ENCODE results near the gene ZBTB39.

ZBTB39 gene

GRCh38 chr12:57012600-57013465 is 6.5 kb upstream of the ZBTB39 start:
- no peaks in the 10 kb centered on the region for H3K9me3 ChIP-seq (ENCODE audit: control insufficient read depth, insufficient read depth, low read depth, low read length)
- H3K9ac ChIP-seq (ENCODE audit: low read length), result no peak overlapping the region
- peaks cover 26% of the 10 kb centered on the region for H3K4me1 ChIP-seq (ENCODE audit: control insufficient read depth, insufficient read depth, low read length)
- no peak overlapping the region for H3K27ac ChIP-seq (ENCODE audit: low read depth, low read length)
- H3K36me3 ChIP-seq (ENCODE audit: control insufficient read depth, insufficient read depth, low read length), result no peaks in the 10 kb centered on the region
- no peak overlapping the region for H3K4me3 ChIP-seq (ENCODE audit: low read depth, low read length)
- H3K27me3 ChIP-seq (ENCODE audit: control insufficient read depth, insufficient read depth, low read length), result no peaks in the 10 kb centered on the region

- no peaks in the 10 kb centered on the region for H3K9me3 ChIP-seq (ENCODE audit: control insufficient read depth, insufficient read depth, low read depth, low read length)
- no peak overlapping the region for H3K4me3 ChIP-seq (ENCODE audit: low read depth, low read length)
- H3K9ac ChIP-seq (ENCODE audit: low read length), result no peak overlapping the region
- no peaks in the 10 kb centered on the region for H3K27me3 ChIP-seq (ENCODE audit: control insufficient read depth, insufficient read depth, low read length)
- peaks cover 28% of the 10 kb centered on the region for H3K4me1 ChIP-seq (ENCODE audit: control insufficient read depth, insufficient read depth, low read length)
- no peaks in the 10 kb centered on the region for H3K36me3 ChIP-seq (ENCODE audit: control insufficient read depth, insufficient read depth, low read length)
- no peak overlapping the region for H3K27ac ChIP-seq (ENCODE audit: low read depth, low read length)
These were observed 5.4 kb upstream of the ZBTB39 start for GRCh38 chr12:57011438-57012424.

GRCh38 chr12:57010627-57011247 is 4.4 kb upstream of the ZBTB39 start:
- Histone ChIP-seq H3K27ac (ENCODE audit: low read depth, low read length) (no peak overlapping the region), H3K4me1 (ENCODE audit: control insufficient read depth, insufficient read depth, low read length) (peaks cover 26% of the 10 kb centered on the region), H3K9ac (ENCODE audit: low read length) (no peak overlapping the region), H3K27me3 (ENCODE audit: control insufficient read depth, insufficient read depth, low read length) (no peaks in the 10 kb centered on the region), H3K36me3 (ENCODE audit: control insufficient read depth, insufficient read depth, low read length) (no peaks in the 10 kb centered on the region), H3K9me3 (ENCODE audit: control insufficient read depth, insufficient read depth, low read depth, low read length) (no peaks in the 10 kb centered on the region), H3K4me3 (ENCODE audit: low read depth, low read length) (no peak overlapping the region)

- H3K4me3 ChIP-seq (ENCODE audit: low read depth, low read length), result no peak overlapping the region
- peaks cover 29% of the 10 kb centered on the region for H3K4me1 ChIP-seq (ENCODE audit: control insufficient read depth, insufficient read depth, low read length)
These were observed 3.7 kb upstream of the ZBTB39 start for GRCh38 chr12:57009949-57010626.

GRCh38 chr12:57008178-57008577 is 1.8 kb upstream of the ZBTB39 start:
- Histone ChIP-seq H3K27me3 (ENCODE audit: control insufficient read depth, insufficient read depth, low read length) (no peaks in the 10 kb centered on the region), H3K4me1 (ENCODE audit: control insufficient read depth, insufficient read depth, low read length) (peaks cover 29% of the 10 kb centered on the region), H3K4me3 (ENCODE audit: low read depth, low read length) (no peak overlapping the region), H3K36me3 (ENCODE audit: control insufficient read depth, insufficient read depth, low read length) (peaks cover 18% of the 10 kb centered on the region), H3K9ac (ENCODE audit: low read length) (no peak overlapping the region), H3K27ac (ENCODE audit: low read depth, low read length) (no peak overlapping the region), H3K9me3 (ENCODE audit: control insufficient read depth, insufficient read depth, low read depth, low read length) (no peaks in the 10 kb centered on the region)

More at GRCh38 chr12:57009949-57010626, 3.7 kb upstream of the ZBTB39 start:
- no peak overlapping the region for H3K27ac ChIP-seq (ENCODE audit: low read depth, low read length)
- no peaks in the 10 kb centered on the region for H3K36me3 ChIP-seq (ENCODE audit: control insufficient read depth, insufficient read depth, low read length)
- H3K9ac ChIP-seq (ENCODE audit: low read length), result no peak overlapping the region
- no peaks in the 10 kb centered on the region for H3K9me3 ChIP-seq (ENCODE audit: control insufficient read depth, insufficient read depth, low read depth, low read length)
- H3K27me3 ChIP-seq (ENCODE audit: control insufficient read depth, insufficient read depth, low read length), result no peaks in the 10 kb centered on the region

GRCh38 chr12:57006809-57007475 is 596 bp upstream of the ZBTB39 start:
- Histone ChIP-seq H3K4me1 (ENCODE audit: control insufficient read depth, insufficient read depth, low read length) (peaks cover 29% of the 10 kb centered on the region), H3K9ac (ENCODE audit: low read length) (no peak overlapping the region), H3K4me3 (ENCODE audit: low read depth, low read length) (peak overlapping the region; percentile 44), H3K9me3 (ENCODE audit: control insufficient read depth, insufficient read depth, low read depth, low read length) (no peaks in the 10 kb centered on the region), H3K27me3 (ENCODE audit: control insufficient read depth, insufficient read depth, low read length) (no peaks in the 10 kb centered on the region), H3K27ac (ENCODE audit: low read depth, low read length) (no peak overlapping the region), H3K36me3 (ENCODE audit: control insufficient read depth, insufficient read depth, low read length) (peaks cover 30% of the 10 kb centered on the region)

- no peak overlapping the region for H3K4me3 ChIP-seq (ENCODE audit: low read depth, low read length)
- peaks cover 52% of the 10 kb centered on the region for H3K36me3 ChIP-seq (ENCODE audit: control insufficient read depth, insufficient read depth, low read length)
- H3K9ac ChIP-seq (ENCODE audit: low read length), result no peak overlapping the region
These were observed 1.7 kb downstream of the ZBTB39 start for GRCh38 chr12:57004651-57005050.

GRCh38 chr12:57003395-57003794 is 3.0 kb downstream of the ZBTB39 start:
- H3K4me3 ChIP-seq (ENCODE audit: low read depth, low read length), result no peak overlapping the region
- H3K4me1 ChIP-seq (ENCODE audit: control insufficient read depth, insufficient read depth, low read length), result peaks cover 10% of the 10 kb centered on the region
- H3K27me3 ChIP-seq (ENCODE audit: control insufficient read depth, insufficient read depth, low read length), result no peaks in the 10 kb centered on the region
- H3K36me3 ChIP-seq (ENCODE audit: control insufficient read depth, insufficient read depth, low read length), result peaks cover 60% of the 10 kb centered on the region
- H3K27ac ChIP-seq (ENCODE audit: low read depth, low read length), result no peak overlapping the region
- H3K9me3 ChIP-seq (ENCODE audit: control insufficient read depth, insufficient read depth, low read depth, low read length), result no peaks in the 10 kb centered on the region
- no peak overlapping the region for H3K9ac ChIP-seq (ENCODE audit: low read length)

More at GRCh38 chr12:57004651-57005050, 1.7 kb downstream of the ZBTB39 start:
- Histone ChIP-seq H3K9me3 (ENCODE audit: control insufficient read depth, insufficient read depth, low read depth, low read length) (no peaks in the 10 kb centered on the region), H3K27ac (ENCODE audit: low read depth, low read length) (no peak overlapping the region), H3K27me3 (ENCODE audit: control insufficient read depth, insufficient read depth, low read length) (no peaks in the 10 kb centered on the region), H3K4me1 (ENCODE audit: control insufficient read depth, insufficient read depth, low read length) (peaks cover 18% of the 10 kb centered on the region)

GRCh38 chr12:57001448-57001906 is 4.9 kb downstream of the ZBTB39 start:
- Histone ChIP-seq H3K9me3 (ENCODE audit: control insufficient read depth, insufficient read depth, low read depth, low read length) (no peaks in the 10 kb centered on the region), H3K27me3 (ENCODE audit: control insufficient read depth, insufficient read depth, low read length) (no peaks in the 10 kb centered on the region), H3K27ac (ENCODE audit: low read depth, low read length) (no peak overlapping the region), H3K4me3 (ENCODE audit: low read depth, low read length) (no peak overlapping the region), H3K36me3 (ENCODE audit: control insufficient read depth, insufficient read depth, low read length) (peaks cover 70% of the 10 kb centered on the region), H3K9ac (ENCODE audit: low read length) (no peak overlapping the region), H3K4me1 (ENCODE audit: control insufficient read depth, insufficient read depth, low read length) (peaks cover 3% of the 10 kb centered on the region)

GRCh38 chr12:57000393-57000792 is 6.0 kb downstream of the ZBTB39 start:
- peaks cover 3% of the 10 kb centered on the region for H3K4me1 ChIP-seq (ENCODE audit: control insufficient read depth, insufficient read depth, low read length)
- no peak overlapping the region for H3K4me3 ChIP-seq (ENCODE audit: low read depth, low read length)
- no peak overlapping the region for H3K27ac ChIP-seq (ENCODE audit: low read depth, low read length)
- H3K36me3 ChIP-seq (ENCODE audit: control insufficient read depth, insufficient read depth, low read length), result peaks cover 72% of the 10 kb centered on the region
- no peaks in the 10 kb centered on the region for H3K27me3 ChIP-seq (ENCODE audit: control insufficient read depth, insufficient read depth, low read length)
- H3K9me3 ChIP-seq (ENCODE audit: control insufficient read depth, insufficient read depth, low read depth, low read length), result no peaks in the 10 kb centered on the region
- no peak overlapping the region for H3K9ac ChIP-seq (ENCODE audit: low read length)
